ENCODE data around the gene PCLAF. TPM values are rescaled to one million over a fixed set of nuclear protein-coding genes. Genes with fewer than 3 reads are reported as not detected.

The PCLAF gene
- 56.4 and 76.7 TPM in 2 replicates for total RNA-seq

GRCh38 chr15:64381000-64381751 is at the start of gene PCLAF:
TSS of gene PCLAF (minus strand) at chr15:64381441. CDS start at chr15:64381371, 70 bp downstream.

GRCh38 chr15:64387562-64388168 is 6.4 kb upstream of the PCLAF start, which contains the start of gene TRIP4:
TSS of gene TRIP4 (plus strand) at chr15:64387836. CDS start at chr15:64387864, 28 bp downstream.

GRCh38 chr15:64355944-64356709 is 25.1 kb downstream of the PCLAF start, which contains the start of gene CSNK1G1:
TSS of gene CSNK1G1 (minus strand) at chr15:64356173. CDS start at chr15:64300499, 55,674 bp downstream.

Small RNA genes lying within 50 kb of the gene (small RNA-seq; reads per million reads assigned to genes)
- gene RF00554, result not detected

Other genes with a start within 250 kb of the PCLAF start
- gene SNX22, start 229.7 kb downstream of the PCLAF start, total RNA-seq, result 0.13 and 0.32 TPM in 2 replicates
- gene PPIB, start 218.4 kb downstream of the PCLAF start, total RNA-seq, result 858 and 860 TPM in 2 replicates
- gene CSNK1G1, start 25.3 kb downstream of the PCLAF start, total RNA-seq, result 23.0 and 41.2 TPM in 2 replicates
- gene TRIP4, start 6.4 kb upstream of the PCLAF start, total RNA-seq, result 12.5 and 12.9 TPM in 2 replicates
- 21.4 and 22.3 TPM in 2 replicates for gene ZNF609, start 79.1 kb upstream of the PCLAF start, total RNA-seq

Measured in articular chondrocyte of knee joint (primary cell).